Left renal cortex interstitium (tissue), 4 donors: Measurements from ENCODE around the gene RAI1. TPM values are rescaled to one million over a fixed set of nuclear protein-coding genes. Genes with fewer than 3 reads are reported as not detected.
A peak's percentile ranks its signal among the peaks of the same experiment; 100 is the strongest.

Source experiments
- DNase-seq, 4 donors: peaks; one replicate each; pipeline ENCODE4 v3.0.0-alpha.2; 2013; ENCODE audit warnings: low read depth in 4 of 4, low spot score in 2 of 4, missing footprints in 1 of 4
- polyA plus RNA-seq, 4 donors: library from polyadenylated mRNA; unstranded; fragments of 120-200 nt; gene quantifications; one replicate each; pipeline ENCODE4 v1.2.1, GENCODE V29; 2013; ENCODE audit not compliant: insufficient read length in 4 of 4

RAI1 gene
- polyA plus RNA-seq, 4 donors, result 17.2 to 46.9 (median 33.0) TPM

DNA sequence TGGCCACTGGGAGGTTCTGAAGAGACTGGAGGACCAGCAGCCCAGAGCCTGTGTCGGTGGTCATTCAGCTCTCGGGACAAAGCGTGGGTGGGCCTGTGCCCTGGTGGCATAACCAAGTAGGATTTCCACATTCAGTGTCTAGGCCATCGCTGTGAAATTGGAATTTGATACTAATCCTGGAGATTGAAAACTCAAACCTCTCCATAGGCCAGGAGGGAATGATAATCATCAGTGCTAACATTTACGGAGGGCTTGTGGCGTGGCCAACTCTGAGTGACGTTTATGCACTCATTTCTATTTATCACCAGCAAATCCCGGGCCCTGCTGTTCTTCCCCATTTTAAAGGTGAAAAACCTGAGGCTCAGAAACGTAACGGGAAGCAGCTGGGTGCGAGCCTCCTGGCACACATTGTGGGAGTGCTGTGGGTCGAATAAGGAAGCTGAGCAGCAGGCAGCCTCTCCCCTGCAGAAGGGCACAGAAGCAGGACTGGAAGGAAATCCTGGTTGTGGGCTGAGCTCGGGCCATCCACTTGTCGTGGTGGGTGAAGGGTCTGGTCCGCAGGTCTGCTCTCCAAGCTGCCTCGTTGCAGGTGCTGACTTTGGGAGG lies 33.1 kb downstream of the RAI1 start:
- DNase-seq, result no peak

GRCh38 chr17:17714879-17715278 lies 33.6 kb downstream of the RAI1 start:
- DNase-seq, result no peak

GRCh38 chr17:17716837-17717523 lies 35.7 kb downstream of the RAI1 start:
- no peak for DNase-seq

DNA sequence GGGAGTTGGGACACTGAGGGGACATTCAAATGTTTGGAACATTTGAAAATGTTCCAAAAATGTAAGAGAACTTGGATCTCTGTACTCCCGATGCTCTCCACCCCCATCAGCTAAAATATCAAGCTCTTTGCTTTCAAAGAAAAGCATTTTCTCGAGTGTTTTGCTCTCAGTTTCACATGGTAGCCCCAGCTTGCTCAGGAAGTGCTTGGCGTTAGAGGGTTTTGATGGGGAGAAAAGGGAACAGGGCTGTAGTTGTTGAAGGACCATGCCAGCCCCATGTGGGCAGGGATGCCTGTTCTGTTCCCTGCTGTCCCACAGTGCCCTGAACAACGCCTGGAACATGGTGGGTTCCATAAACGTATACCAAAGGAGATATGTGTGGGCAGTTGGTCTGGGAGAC lies 37.0 kb downstream of the RAI1 start:
- DNase-seq, result no peak

DNA sequence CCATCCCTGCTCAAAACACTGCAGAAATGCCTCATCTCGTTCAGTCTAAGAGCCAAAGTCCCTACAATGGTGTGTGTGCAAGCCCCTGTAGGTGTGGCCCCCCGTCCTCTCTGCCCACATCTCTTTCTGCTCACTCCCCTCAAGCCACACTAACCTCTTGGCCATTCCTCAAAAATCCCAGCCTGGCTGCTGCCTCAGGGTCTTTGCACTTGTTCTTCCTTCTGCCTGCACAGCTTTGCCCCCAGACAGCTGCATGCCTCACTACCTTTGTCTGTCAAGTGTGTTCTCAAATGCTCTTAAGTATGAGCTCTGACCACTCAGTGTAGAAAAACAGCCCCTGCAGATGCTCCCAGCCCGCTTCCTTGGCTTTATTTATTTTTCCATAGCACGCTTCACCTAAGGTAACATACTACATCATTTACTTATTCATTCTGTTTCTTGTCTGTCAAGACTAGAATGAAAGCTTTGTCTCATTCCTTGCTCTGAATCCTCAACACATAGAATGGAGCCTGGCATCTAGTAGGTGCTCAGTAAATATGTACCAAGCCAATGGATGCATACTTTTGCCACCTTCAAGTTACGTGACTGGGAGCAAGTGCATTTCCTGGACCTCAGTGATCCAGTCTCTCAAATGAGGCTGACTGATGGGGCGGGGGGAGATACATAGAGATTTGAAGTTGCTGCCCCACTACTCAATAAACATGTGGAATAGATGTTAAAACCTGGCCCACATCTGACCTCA lies 38.1 kb downstream of the RAI1 start:
- DNase-seq, result no peak

DNA sequence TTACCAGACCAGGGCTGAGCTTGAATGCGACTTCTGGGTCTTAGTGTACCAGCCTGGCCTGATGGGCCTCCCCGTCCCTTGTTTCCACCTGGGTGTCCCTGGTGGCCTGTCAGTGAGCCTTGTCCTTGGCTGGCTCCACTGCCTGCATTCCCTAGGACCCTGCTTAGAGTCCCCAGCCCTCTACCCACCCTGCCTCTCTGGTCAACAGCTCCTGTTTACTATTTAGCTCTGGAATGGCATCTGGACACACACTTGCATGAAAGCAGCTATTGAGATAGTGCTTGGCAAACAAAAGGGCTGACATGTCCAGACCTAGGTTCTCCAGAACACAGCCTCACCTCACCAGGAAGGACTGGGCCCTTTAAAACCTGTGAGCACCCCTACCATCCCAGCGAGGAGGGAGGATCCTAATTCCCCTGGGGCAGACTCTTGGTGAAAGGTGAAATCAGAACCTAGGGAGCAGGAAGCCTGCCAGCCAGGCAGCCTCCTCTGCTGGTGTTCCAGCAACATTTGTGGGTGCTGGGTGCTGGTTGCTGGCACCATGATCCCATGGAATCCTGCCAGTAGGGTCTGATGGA lies 38.8 kb downstream of the RAI1 start:
- no peak for DNase-seq

GRCh38 chr17:17721140-17721668 lies 39.9 kb downstream of the RAI1 start:
- DNase-seq, result no peak

DNA sequence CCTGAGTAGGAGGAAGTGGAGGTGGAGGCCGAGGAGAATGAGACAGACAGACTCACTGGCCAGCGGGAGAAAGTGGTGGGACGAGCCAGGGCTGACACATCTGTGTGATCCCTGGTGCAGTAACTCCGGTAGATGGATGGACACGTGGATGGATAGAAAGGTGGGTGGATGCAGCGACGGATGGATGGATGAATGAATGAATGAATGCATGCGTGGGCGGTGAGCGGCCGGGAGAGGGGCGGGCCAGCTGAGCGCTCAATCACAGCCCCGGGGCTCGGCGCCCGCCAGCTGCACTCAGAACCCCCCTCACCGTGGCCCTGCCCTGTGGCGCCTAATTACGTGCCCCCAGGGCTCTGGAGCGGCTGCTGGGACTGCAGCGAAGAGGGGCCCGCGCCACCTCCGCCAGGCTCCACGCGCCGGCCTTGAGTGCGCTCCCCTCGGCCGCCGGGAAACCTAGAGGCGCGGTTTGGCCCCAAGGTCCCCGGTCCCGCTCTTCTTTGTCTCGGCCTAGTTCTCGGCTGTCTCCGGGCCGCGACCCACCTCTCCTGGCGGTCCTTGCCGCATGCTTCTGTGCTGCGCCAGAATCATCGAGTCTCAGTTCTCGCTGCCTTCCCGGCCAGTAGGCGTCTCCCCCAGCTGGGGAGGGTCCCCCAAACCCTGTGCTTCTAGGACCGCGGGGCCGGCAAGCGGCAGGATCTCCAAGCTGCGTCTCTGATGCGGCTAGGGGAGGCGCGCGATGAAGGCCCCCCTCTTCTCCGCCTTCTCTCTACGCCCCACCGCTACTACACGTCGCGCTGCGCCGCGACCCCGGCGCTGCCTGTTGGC lies 41.0 kb downstream of the RAI1 start:
- no peak for DNase-seq

- no peak for DNase-seq
Measured at GRCh38 chr17:17722906-17723353, 41.7 kb downstream of the RAI1 start.

- DNase-seq, result peak in 1 of 4 donors; percentile 61
Measured at GRCh38 chr17:17723354-17724261, 42.4 kb downstream of the RAI1 start.

DNA sequence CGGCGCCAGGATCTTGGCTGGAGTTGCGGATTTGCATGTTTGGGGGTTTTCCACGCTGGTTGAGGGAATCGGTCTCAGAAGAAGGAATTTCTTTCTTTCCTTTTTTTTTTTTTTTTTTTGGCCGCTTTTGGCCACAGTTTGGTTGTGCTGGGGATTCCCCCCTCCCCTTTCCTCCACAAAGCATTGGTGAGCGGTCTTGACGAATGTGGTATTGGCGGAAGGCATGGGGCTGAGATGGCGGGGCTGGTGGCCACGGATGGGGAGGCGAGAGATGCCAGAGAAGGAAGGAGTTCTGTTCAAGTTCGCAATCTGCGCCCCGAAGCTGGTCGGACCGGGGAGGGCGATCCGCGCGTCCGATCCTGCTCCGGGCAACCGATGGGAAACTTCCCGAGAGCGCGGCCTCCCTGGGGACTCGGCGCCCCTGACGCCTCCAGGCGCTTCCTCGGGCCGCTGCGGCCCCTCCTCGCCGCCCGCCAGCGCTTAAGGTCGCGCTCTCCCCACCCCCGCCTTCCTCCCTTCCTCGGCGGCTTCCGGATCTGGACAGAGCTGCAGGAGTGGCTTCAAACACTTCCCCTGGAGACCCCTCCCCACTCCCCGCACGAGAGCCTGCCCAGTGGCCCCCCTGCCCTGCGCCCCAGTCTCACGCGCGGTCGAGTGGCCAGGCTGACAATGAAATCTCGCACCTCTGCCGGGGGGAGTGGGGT lies 43.2 kb downstream of the RAI1 start:
- DNase-seq, result peak in 2 of 4 donors; percentile 52 to 62

DNA sequence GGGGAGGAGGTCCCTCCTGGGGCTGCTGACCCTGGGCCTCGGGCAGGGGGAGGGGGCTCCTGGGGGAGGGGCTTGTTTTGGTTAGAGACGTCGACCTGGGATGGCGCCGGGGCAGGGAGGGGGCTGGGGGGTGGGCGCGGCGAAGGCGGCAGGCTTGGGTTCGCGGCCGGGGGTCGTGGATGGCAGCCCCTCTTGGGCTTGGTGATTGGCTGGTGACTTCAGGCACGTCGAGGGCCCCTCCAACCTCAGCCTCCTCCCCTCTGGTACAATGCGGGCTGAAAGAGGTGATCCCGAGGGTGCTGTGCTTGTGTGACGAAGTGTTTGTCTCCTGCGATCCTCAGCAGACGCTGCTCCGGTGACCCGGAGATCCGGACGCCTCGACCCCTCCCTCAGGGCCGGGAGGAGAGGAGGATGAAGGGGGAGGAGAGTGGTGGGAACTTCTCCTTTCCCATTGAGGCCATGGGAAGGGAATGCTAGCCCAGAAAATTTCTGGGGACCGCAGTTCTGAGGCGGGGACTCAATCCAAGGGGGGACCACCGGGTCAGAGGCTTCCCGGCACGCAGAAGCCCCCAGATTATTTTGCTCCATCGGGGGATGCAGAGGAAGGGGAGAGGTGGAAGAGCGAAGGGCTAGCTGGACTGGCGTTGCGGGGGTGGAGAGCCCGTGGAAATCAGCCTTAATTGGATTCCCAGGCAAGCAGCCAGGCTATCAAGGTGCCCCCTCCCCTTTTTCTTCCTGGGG lies 43.9 kb downstream of the RAI1 start:
- DNase-seq, result peak in 2 of 4 donors; percentile 41 to 54

DNA sequence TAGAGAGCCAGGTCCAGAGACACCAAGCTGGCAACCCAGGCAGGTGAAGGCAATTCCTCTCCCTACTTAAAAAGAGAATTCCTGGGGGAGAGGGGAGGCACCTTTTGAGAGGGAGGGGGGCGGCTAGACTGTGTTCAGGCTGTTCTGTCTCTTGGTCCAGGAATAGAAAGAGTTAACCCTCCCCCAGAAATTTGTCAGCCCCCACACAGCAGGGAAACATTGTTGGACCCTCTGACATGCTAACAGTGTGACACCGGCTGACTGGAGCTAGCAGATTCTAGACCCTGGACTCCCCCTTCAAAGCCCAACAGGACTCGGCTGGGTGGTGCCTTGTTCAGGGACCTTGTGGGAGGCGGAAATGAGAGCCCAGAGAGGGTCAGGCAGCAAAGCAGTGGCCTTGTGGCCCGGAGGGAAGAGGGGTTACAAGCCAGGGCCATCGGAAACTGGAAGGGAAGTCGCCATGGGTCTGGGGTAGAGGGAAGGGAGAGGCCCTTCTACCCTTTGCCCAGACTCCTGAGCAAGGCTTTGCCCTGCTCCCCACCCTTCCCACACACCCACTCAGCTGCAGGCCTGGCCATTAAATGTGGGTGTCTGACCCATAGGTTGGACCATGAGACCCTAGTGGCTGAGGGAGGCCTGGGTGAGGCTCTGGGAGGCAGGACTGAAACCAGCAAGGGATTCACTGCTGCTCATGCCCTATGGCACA lies 44.6 kb downstream of the RAI1 start:
- DNase-seq, result no peak

DNA sequence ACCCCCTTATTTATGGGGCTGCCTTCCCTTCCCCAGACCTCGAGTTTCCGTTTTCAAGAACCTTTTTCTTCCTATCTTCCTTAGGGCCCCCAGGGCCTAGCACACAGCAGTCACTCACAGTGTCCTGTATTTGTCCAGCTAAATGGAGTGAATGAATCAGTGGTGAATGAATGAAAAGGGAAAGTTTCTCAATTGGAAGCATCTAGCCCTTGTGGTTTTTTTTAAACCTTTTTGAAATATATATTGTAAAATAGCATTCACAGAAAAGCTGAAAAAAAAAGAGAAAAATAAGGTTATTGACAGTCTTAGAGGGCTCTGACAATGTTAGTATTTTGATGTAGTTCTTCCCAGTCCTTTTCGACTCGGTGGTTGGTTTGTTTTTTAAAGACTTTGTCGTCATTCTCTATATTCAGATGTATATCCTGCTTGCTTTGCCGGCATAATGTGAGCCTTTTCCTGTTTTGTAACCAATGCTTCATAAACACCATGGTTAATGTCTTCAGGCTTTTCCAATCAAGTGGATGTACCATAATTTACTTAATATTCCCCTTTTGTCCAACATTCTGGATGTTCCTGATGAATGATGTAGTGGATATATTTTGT lies 45.3 kb downstream of the RAI1 start:
- DNase-seq, result no peak

DNA sequence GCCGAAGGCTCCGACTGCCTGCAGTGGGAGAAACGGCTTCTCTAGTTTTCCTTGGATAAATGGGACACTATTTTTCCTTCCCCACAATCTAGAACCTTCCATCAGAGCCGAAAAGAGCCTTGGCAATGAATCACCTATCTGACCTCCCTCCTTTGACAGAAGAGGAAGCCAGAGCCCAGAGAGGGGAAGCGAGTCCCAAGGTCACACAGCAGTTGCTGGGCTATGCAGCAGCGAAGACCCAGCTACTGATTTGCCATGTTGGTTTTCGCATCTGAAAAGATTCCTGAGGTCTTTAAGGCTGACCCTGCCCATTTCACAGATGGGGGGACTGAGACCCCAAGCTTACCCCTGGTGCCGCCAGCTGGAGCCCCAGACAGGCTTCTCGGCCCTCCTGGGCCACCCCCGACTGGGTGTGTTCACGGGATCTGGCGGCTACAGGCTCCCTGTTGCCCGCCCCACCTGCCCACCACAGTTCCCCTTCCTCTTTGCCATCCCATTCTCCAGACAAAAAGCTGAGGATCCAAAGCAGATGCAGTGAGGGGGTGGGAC lies 45.9 kb downstream of the RAI1 start:
- DNase-seq, result no peak

GRCh38 chr17:17728146-17728545 lies 46.9 kb downstream of the RAI1 start:
- no peak for DNase-seq
